GM18505 (cell line): Measurements from ENCODE around the gene NBR1.
"Not testable (repeated sequence)": the region's sequence is repeated elsewhere in the genome, so short reads cannot be mapped to it uniquely, and the experiment has no call there.

ENCODE experiments used
- ATAC-seq: cut with Tn5 transposase; IDR thresholded peaks from one replicate; pipeline ENCODE4 v1.9.1; 2021; ENCODE audit not compliant: unreplicated experiment
- POLR2A ChIP-seq: IDR thresholded peaks from 4 replicates; pipeline ENCODE4 v1.6.1; 2011; ENCODE audit warnings: borderline replicate concordance; ENCODE audit not compliant: insufficient read depth, insufficient read length; ENCODE audit errors: extremely low read depth

Gene NBR1

DNA sequence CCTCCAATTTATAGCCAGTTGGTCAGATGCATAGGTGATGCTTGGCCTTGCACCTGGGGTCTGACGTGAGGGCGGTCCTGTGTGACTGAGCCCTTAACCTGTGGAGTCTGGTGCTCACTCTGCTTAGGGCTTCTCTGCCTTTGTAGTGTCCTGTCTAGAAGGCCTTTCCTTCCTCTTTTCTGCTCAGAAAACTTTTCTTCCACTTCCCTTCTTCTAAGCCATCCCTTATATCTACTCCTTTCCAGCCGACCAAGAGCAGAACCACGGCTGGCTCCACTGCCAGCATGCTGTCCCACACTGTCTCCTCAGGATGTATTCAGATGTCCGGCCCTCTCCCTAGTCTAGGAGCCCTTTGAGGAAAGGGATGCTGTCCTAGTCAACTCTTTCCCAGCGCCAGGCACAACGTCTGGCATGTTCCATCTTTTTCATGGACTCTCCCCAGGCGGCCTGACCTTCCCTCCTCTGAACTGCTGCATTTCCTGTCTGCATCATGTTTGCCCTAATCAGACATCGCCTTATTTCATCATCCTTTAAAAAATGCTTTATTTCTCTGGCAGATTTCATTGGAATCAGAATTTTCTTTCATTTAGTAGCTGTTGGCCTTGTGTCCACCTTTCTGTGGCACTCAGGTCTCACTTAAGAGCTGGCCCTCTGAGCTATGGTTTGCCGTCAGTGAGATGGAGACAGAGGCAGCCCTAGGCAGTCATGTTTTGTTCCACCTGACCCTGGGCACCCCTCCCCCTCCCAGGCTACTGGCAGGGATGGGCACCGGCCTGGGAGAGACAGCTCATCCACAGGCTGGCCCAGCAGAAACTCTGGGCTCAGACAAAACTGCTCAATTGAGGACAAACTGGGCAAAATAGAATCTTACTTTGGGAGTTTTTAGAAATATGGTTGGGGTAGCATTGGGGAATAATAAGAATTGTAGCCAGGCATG lies 30.4 kb upstream of the NBR1 start:
- ATAC-seq, result no peak
- TF ChIP-seq POLR2A, result no peak

DNA sequence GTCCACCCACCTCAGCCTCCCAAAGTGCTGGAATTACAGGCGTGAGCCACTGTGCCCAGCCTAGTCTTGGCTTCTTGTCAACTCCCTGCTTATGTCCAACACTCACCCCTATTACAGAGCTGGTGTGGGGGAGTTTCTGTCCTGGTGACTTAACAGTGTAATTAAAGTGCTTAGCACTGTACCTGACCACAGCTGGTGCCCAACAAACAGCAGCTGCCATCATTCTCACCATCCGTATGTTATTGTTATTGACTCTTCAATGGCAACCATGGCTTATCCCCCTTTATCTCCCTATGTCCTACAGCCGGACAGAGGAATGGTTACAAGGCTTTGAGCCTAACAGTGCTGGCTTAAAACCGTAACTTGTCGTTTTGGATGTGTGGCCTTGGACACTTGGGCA lies 28.9 kb upstream of the NBR1 start:
- no peak for TF ChIP-seq POLR2A
- no peak for ATAC-seq

DNA sequence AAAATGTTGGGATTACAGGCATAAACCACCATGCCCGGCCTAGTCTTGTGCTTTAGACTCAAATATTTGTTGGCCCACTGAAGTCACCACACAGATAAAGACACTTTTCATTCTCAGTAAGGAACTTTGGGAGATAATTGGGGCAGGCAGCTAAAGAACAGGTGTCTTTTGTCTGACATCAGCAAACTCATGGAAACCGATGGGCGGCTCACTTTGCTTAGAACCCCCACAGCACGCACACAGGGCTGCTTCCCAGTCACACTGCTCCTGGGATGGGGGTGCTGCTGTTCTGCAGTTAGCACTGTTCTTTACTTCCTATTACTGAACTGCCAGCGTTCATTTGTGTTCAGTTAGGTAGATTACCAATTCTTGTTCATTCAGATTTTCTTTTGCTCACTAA lies 27.8 kb upstream of the NBR1 start:
- TF ChIP-seq POLR2A, result no peak
- ATAC-seq, result no peak

DNA sequence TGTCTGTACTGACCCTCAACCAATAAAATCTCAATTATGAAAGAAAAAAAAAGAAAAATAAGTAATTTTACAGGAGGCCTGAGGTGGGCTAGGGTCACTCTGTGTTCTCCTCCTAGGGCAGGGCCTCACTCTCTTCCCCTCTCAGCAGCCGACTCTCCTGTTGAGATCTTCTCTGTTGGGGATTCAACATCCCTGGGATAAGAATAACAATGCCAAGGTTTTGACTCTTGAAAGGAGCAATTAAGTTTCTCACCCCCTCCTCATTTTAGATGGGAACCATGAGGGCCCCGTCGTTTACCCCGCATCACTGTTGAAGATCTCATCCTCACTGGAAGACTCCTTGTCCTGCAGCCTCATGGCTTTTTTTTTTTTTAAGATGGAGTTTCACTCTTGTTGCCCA lies 24.4 kb upstream of the NBR1 start:
- TF ChIP-seq POLR2A, result no peak
- no peak for ATAC-seq

DNA sequence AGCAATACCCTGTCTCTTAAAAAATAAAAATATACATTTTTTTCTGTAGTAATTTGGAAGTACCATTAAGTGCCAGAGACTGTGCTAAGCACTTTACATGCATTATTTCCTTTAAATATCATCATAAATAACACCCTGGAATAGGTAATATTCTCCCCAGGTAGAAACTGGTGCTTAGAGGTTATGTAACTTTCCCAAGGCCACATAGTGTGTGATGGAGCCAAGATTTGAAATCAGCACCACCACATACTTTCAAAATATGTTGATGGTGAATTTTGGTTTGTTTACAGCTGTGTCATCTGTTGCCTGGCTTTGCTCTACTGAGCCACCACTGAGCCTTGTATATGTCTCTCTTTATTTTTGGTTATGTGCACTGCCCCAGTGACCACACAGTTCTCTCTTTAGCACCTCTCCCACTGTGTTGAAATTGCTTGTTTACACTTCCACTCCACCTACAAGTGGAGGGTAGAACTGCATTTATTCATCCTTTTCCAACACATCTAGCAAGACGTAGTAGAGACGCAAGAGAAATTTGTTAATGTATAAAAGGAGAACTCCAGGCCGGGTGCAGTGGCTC lies 19.0 kb upstream of the NBR1 start:
- TF ChIP-seq POLR2A, result no peak
- ATAC-seq, result no peak

DNA sequence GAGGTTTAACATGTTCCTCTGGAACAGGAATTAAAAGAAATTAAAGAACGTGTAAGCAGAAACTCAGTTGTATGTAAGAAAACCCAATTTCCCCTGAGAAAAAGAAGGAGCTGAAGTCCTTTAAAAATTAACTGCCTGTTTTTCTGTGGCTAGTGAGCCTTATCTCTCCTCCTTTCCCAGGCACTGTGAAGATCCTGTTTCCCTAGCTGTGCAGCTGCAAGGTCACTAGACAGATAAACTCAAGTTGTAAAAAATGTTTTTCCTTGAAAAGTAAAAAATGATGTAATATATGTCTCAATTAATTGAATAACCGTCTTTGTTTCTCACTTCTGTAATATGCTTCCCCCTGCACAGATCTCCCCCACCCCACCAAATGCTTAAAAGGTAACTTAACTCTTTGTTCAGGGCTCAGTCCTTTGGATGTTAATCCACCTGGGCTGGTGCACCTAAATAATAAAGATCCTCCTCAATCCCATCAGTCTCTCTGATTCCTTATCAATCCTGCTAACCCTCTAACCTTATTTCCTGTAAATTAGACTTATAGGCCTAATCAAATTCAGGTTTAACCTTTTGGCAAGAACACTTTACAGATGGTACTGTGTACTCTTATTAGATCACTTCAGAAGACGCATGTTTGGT lies 17.7 kb upstream of the NBR1 start:
- ATAC-seq, result not testable (repeated sequence)

DNA sequence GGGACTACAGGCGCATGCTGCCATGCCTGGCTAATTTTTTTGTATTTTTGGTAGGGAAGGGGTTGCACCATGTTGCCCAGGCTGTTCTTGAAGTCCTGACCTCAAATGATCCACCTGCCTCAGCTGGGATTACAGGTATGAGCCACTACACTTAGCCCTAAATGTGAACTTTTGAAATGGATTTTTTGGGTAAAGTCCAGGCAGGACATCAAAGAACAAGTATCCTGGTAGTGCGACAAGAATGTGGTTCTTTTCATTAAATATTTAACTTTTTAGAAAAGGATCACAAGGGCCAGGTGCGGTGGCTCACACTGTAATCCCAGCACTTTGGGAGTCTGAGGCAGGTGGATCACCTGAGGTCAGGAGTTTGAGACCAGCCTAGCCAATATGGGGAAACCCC lies 15.3 kb upstream of the NBR1 start:
- no peak for ATAC-seq
- TF ChIP-seq POLR2A, result no peak

GRCh38 chr17:43159232-43159631 lies 11.8 kb upstream of the NBR1 start:
- ATAC-seq, result not testable (repeated sequence)

DNA sequence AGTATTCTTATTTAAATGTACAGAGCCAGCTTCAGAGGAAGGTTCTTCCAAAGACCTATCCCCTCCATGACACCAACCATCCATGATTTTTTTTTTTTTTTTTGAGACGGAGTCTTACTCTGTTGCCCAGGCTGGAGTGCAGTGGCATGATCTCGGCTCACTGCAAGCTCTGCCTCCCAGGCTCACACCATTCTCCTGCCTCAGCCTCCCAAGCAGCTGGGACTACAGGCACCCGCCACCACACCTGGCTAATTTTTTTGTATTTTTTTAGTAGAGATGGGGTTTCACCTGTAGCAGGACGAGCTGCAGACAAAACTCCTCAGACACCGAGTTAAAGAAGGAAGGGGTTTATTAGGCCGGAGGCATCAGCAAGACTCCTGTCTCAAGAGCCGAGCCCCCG lies 11.1 kb upstream of the NBR1 start:
- not testable (repeated sequence) for ATAC-seq

GRCh38 chr17:43165971-43166370 lies 5.0 kb upstream of the NBR1 start:
- ATAC-seq, result not testable (repeated sequence)

GRCh38 chr17:43169561-43170139 lies 1.4 kb upstream of the NBR1 start:
- ATAC-seq, result peak; percentile 24

GRCh38 chr17:43170140-43170765 lies 761 bp upstream of the NBR1 start:
- peak; percentile 69 for ATAC-seq
- peak; percentile 2 for TF ChIP-seq POLR2A

More at GRCh38 chr17:43169561-43170139, 1.4 kb upstream of the NBR1 start:
- TF ChIP-seq POLR2A, result no peak

- TF ChIP-seq POLR2A, result no peak
- ATAC-seq, result no peak
Measured at GRCh38 chr17:43171586-43172487, 823 bp downstream of the NBR1 start.
